Measurements from ENCODE around the gene INSC.

INSC gene

GRCh38 chr11:15223318-15223717, 108.6 kb downstream of the INSC start:
- no peak overlapping the region for H3K27ac ChIP-seq (ENCODE audit: low read depth, low read length)
- H3K4me3 ChIP-seq (ENCODE audit: low read depth, low read length): no peak overlapping the region
- no peak overlapping the region for H3K9ac ChIP-seq (ENCODE audit: low read length)
- no peaks in the 10 kb centered on the region for H3K4me1 ChIP-seq (ENCODE audit: control insufficient read depth, insufficient read depth, low read length)
- no peaks in the 10 kb centered on the region for H3K27me3 ChIP-seq (ENCODE audit: control insufficient read depth, insufficient read depth, low read length)
- no peaks in the 10 kb centered on the region for H3K9me3 ChIP-seq (ENCODE audit: control insufficient read depth, insufficient read depth, low read depth, low read length)
- no peaks in the 10 kb centered on the region for H3K36me3 ChIP-seq (ENCODE audit: control insufficient read depth, insufficient read depth, low read length)

- Histone ChIP-seq H3K4me3 (ENCODE audit: low read depth, low read length) (no peak overlapping the region), H3K9me3 (ENCODE audit: control insufficient read depth, insufficient read depth, low read depth, low read length) (no peaks in the 10 kb centered on the region), H3K36me3 (ENCODE audit: control insufficient read depth, insufficient read depth, low read length) (no peaks in the 10 kb centered on the region), H3K27ac (ENCODE audit: low read depth, low read length) (no peak overlapping the region), H3K27me3 (ENCODE audit: control insufficient read depth, insufficient read depth, low read length) (no peaks in the 10 kb centered on the region), H3K9ac (ENCODE audit: low read length) (no peak overlapping the region), H3K4me1 (ENCODE audit: control insufficient read depth, insufficient read depth, low read length) (no peaks in the 10 kb centered on the region)
Measured at GRCh38 chr11:15224466-15224865, 109.7 kb downstream of the INSC start.

GRCh38 chr11:15227011-15227410, 112.3 kb downstream of the INSC start:
- no peak overlapping the region for H3K27ac ChIP-seq (ENCODE audit: low read depth, low read length)
- no peak overlapping the region for H3K9ac ChIP-seq (ENCODE audit: low read length)
- H3K4me3 ChIP-seq (ENCODE audit: low read depth, low read length): no peak overlapping the region
- H3K27me3 ChIP-seq (ENCODE audit: control insufficient read depth, insufficient read depth, low read length): no peaks in the 10 kb centered on the region
- H3K4me1 ChIP-seq (ENCODE audit: control insufficient read depth, insufficient read depth, low read length): no peaks in the 10 kb centered on the region
- H3K36me3 ChIP-seq (ENCODE audit: control insufficient read depth, insufficient read depth, low read length): no peaks in the 10 kb centered on the region
- no peaks in the 10 kb centered on the region for H3K9me3 ChIP-seq (ENCODE audit: control insufficient read depth, insufficient read depth, low read depth, low read length)

- Histone ChIP-seq H3K27ac (ENCODE audit: low read depth, low read length) (no peak overlapping the region), H3K27me3 (ENCODE audit: control insufficient read depth, insufficient read depth, low read length) (no peaks in the 10 kb centered on the region), H3K9me3 (ENCODE audit: control insufficient read depth, insufficient read depth, low read depth, low read length) (no peaks in the 10 kb centered on the region), H3K4me3 (ENCODE audit: low read depth, low read length) (no peak overlapping the region), H3K9ac (ENCODE audit: low read length) (peak overlapping the region; percentile 7), H3K4me1 (ENCODE audit: control insufficient read depth, insufficient read depth, low read length) (no peaks in the 10 kb centered on the region), H3K36me3 (ENCODE audit: control insufficient read depth, insufficient read depth, low read length) (no peaks in the 10 kb centered on the region)
Measured at GRCh38 chr11:15228331-15228849, 113.7 kb downstream of the INSC start.

GRCh38 chr11:15229069-15229468, 114.3 kb downstream of the INSC start:
- H3K27me3 ChIP-seq (ENCODE audit: control insufficient read depth, insufficient read depth, low read length): no peaks in the 10 kb centered on the region
- no peaks in the 10 kb centered on the region for H3K36me3 ChIP-seq (ENCODE audit: control insufficient read depth, insufficient read depth, low read length)
- no peaks in the 10 kb centered on the region for H3K4me1 ChIP-seq (ENCODE audit: control insufficient read depth, insufficient read depth, low read length)
- H3K27ac ChIP-seq (ENCODE audit: low read depth, low read length): no peak overlapping the region
- no peaks in the 10 kb centered on the region for H3K9me3 ChIP-seq (ENCODE audit: control insufficient read depth, insufficient read depth, low read depth, low read length)
- H3K9ac ChIP-seq (ENCODE audit: low read length): no peak overlapping the region
- H3K4me3 ChIP-seq (ENCODE audit: low read depth, low read length): no peak overlapping the region

- H3K4me3 ChIP-seq (ENCODE audit: low read depth, low read length): no peak overlapping the region
- no peak overlapping the region for H3K27ac ChIP-seq (ENCODE audit: low read depth, low read length)
Measured at GRCh38 chr11:15232496-15232895, 117.8 kb downstream of the INSC start.

GRCh38 chr11:15233371-15234165, 118.8 kb downstream of the INSC start:
- Histone ChIP-seq H3K27ac (ENCODE audit: low read depth, low read length) (no peak overlapping the region), H3K9me3 (ENCODE audit: control insufficient read depth, insufficient read depth, low read depth, low read length) (no peaks in the 10 kb centered on the region), H3K36me3 (ENCODE audit: control insufficient read depth, insufficient read depth, low read length) (no peaks in the 10 kb centered on the region), H3K4me3 (ENCODE audit: low read depth, low read length) (no peak overlapping the region), H3K27me3 (ENCODE audit: control insufficient read depth, insufficient read depth, low read length) (no peaks in the 10 kb centered on the region), H3K9ac (ENCODE audit: low read length) (no peak overlapping the region), H3K4me1 (ENCODE audit: control insufficient read depth, insufficient read depth, low read length) (peaks cover 9% of the 10 kb centered on the region; the same call in 1 of the 2 replicates)

More at GRCh38 chr11:15232496-15232895, 117.8 kb downstream of the INSC start:
- peaks cover 9% of the 10 kb centered on the region; the same call in 1 of the 2 replicates for H3K4me1 ChIP-seq (ENCODE audit: control insufficient read depth, insufficient read depth, low read length)
- no peak overlapping the region for H3K9ac ChIP-seq (ENCODE audit: low read length)
- no peaks in the 10 kb centered on the region for H3K36me3 ChIP-seq (ENCODE audit: control insufficient read depth, insufficient read depth, low read length)
- no peaks in the 10 kb centered on the region for H3K9me3 ChIP-seq (ENCODE audit: control insufficient read depth, insufficient read depth, low read depth, low read length)
- no peaks in the 10 kb centered on the region for H3K27me3 ChIP-seq (ENCODE audit: control insufficient read depth, insufficient read depth, low read length)

GRCh38 chr11:15234796-15235195, 120.1 kb downstream of the INSC start:
- no peak overlapping the region for H3K9ac ChIP-seq (ENCODE audit: low read length)
- H3K4me1 ChIP-seq (ENCODE audit: control insufficient read depth, insufficient read depth, low read length): peaks cover 9% of the 10 kb centered on the region; the same call in 1 of the 2 replicates
- H3K27ac ChIP-seq (ENCODE audit: low read depth, low read length): no peak overlapping the region
- no peaks in the 10 kb centered on the region for H3K9me3 ChIP-seq (ENCODE audit: control insufficient read depth, insufficient read depth, low read depth, low read length)
- H3K27me3 ChIP-seq (ENCODE audit: control insufficient read depth, insufficient read depth, low read length): no peaks in the 10 kb centered on the region
- H3K36me3 ChIP-seq (ENCODE audit: control insufficient read depth, insufficient read depth, low read length): no peaks in the 10 kb centered on the region
- H3K4me3 ChIP-seq (ENCODE audit: low read depth, low read length): no peak overlapping the region

GRCh38 chr11:15236559-15236958, 121.8 kb downstream of the INSC start:
- no peaks in the 10 kb centered on the region for H3K27me3 ChIP-seq (ENCODE audit: control insufficient read depth, insufficient read depth, low read length)

GRCh38 chr11:15238856-15239255, 124.1 kb downstream of the INSC start:
- Histone ChIP-seq H3K9ac (ENCODE audit: low read length) (no peak overlapping the region), H3K4me1 (ENCODE audit: control insufficient read depth, insufficient read depth, low read length) (peaks cover 9% of the 10 kb centered on the region; the same call in 1 of the 2 replicates), H3K9me3 (ENCODE audit: control insufficient read depth, insufficient read depth, low read depth, low read length) (no peaks in the 10 kb centered on the region), H3K27ac (ENCODE audit: low read depth, low read length) (no peak overlapping the region), H3K4me3 (ENCODE audit: low read depth, low read length) (no peak overlapping the region), H3K27me3 (ENCODE audit: control insufficient read depth, insufficient read depth, low read length) (0 out of 2 replicates have a peak, but pooled peaks cover 3% of the 10 kb centered on the region), H3K36me3 (ENCODE audit: control insufficient read depth, insufficient read depth, low read length) (no peaks in the 10 kb centered on the region)

More at GRCh38 chr11:15236559-15236958, 121.8 kb downstream of the INSC start:
- H3K4me1 ChIP-seq (ENCODE audit: control insufficient read depth, insufficient read depth, low read length): peaks cover 9% of the 10 kb centered on the region; the same call in 1 of the 2 replicates
- no peak overlapping the region for H3K9ac ChIP-seq (ENCODE audit: low read length)
- H3K27ac ChIP-seq (ENCODE audit: low read depth, low read length): no peak overlapping the region
- H3K36me3 ChIP-seq (ENCODE audit: control insufficient read depth, insufficient read depth, low read length): no peaks in the 10 kb centered on the region
- no peaks in the 10 kb centered on the region for H3K9me3 ChIP-seq (ENCODE audit: control insufficient read depth, insufficient read depth, low read depth, low read length)
- H3K4me3 ChIP-seq (ENCODE audit: low read depth, low read length): no peak overlapping the region

GRCh38 chr11:15248749-15249148, 134.0 kb downstream of the INSC start:
- Histone ChIP-seq H3K27me3 (ENCODE audit: control insufficient read depth, insufficient read depth, low read length) (no peaks in the 10 kb centered on the region), H3K9me3 (ENCODE audit: control insufficient read depth, insufficient read depth, low read depth, low read length) (no peaks in the 10 kb centered on the region), H3K27ac (ENCODE audit: low read depth, low read length) (no peak overlapping the region), H3K4me3 (ENCODE audit: low read depth, low read length) (no peak overlapping the region), H3K4me1 (ENCODE audit: control insufficient read depth, insufficient read depth, low read length) (no peaks in the 10 kb centered on the region), H3K36me3 (ENCODE audit: control insufficient read depth, insufficient read depth, low read length) (no peaks in the 10 kb centered on the region), H3K9ac (ENCODE audit: low read length) (no peak overlapping the region)
